Lower lobe of right lung (tissue), 2 donors: ENCODE measurements around the gene NPB. TPM values are rescaled to one million over a fixed set of nuclear protein-coding genes. Genes with fewer than 3 reads are reported as not detected.

Source experiments
- ATAC-seq, 2 donors: fragments of 200-7000 bp; cut with Tn5 transposase; one replicate each; pipeline ENCODE4 v1.9.1; 2020 to 2022; ENCODE audit warnings: mild to moderate bottlenecking in 2 of 2, moderate library complexity in 2 of 2
- DNase-seq: peaks from one replicate; pipeline ENCODE4 v3.0.0-alpha.2; 2020
- H3K27ac ChIP-seq: fragments of 200-600 bp; one replicate; pipeline ENCODE4 v1.8.0; 2022
- H3K27me3 ChIP-seq: fragments of 200-600 bp; one replicate; pipeline ENCODE4 v1.8.0; 2022; ENCODE audit warnings: low read depth
- H3K36me3 ChIP-seq: fragments of 200-600 bp; one replicate; pipeline ENCODE4 v1.8.0; 2022; ENCODE audit warnings: mild to moderate bottlenecking
- H3K4me1 ChIP-seq: fragments of 200-600 bp; one replicate; pipeline ENCODE4 v1.8.0; 2022
- H3K4me3 ChIP-seq: fragments of 200-600 bp; one replicate; pipeline ENCODE4 v1.8.0; 2022; ENCODE audit warnings: mild to moderate bottlenecking
- H3K9me3 ChIP-seq: fragments of 200-600 bp; one replicate; pipeline ENCODE4 v1.8.0; 2022
- CTCF ChIP-seq: fragments of 200-600 bp; IDR thresholded peaks from one replicate; pipeline ENCODE4 v1.8.0; 2022; ENCODE audit warnings: antibody characterized with exemption, mild to moderate bottlenecking
- intact Hi-C: fragments of 100-400 bp; cut with DNase I; formaldehyde crosslinking; loops from one replicate; pipeline ENCODE4 v1.11.0; 2022
- total RNA-seq: library from RNA; stranded (reverse); fragmentation: NEBNext Ultra II Directional; extraction: Animal tissue kit (Norgen Biotek cat#: 25700); gene quantifications from one replicate; pipeline ENCODE4 v1.2.1, GENCODE V29; 2021
- donor health status: DM: no; HTN: yes; CAD: no; lungs with severe emphysema.

NPB gene
- total RNA-seq, 1 donor from 2014 or later = 0.71 TPM

- Histone ChIP-seq H3K4me1 (no peaks in the 10 kb centered on the region), H3K4me3 (no peak overlapping the region), H3K27ac (no peak overlapping the region), H3K36me3 (no peaks in the 10 kb centered on the region), H3K27me3 (peaks cover 5% of the 10 kb centered on the region), H3K9me3 (no peaks in the 10 kb centered on the region)
- DNase-seq = no peak
- no peak for ATAC-seq
- no peak for TF ChIP-seq CTCF
- intact Hi-C loops = no loop called here
Measured at GRCh38 chr17:81934098-81934757, 32.2 kb downstream of the NPB start.

GRCh38 chr17:81934850-81935708 lies 33.0 kb downstream of the NPB start:
- Histone ChIP-seq H3K9me3 (no peaks in the 10 kb centered on the region), H3K4me3 (no peak overlapping the region), H3K4me1 (no peaks in the 10 kb centered on the region), H3K36me3 (no peaks in the 10 kb centered on the region), H3K27ac (no peak overlapping the region), H3K27me3 (peaks cover 4% of the 10 kb centered on the region)
- intact Hi-C loops = no loop called here
- ATAC-seq = no peak
- TF ChIP-seq CTCF = no peak
- DNase-seq = no peak

GRCh38 chr17:81935709-81936084 lies 33.7 kb downstream of the NPB start:
- intact Hi-C loops = no loop called here
- H3K27ac ChIP-seq = no peak overlapping the region
- ATAC-seq = no peak
- no peaks in the 10 kb centered on the region for H3K9me3 ChIP-seq
- no peaks in the 10 kb centered on the region for H3K4me1 ChIP-seq
- H3K4me3 ChIP-seq = no peak overlapping the region
- H3K36me3 ChIP-seq = no peaks in the 10 kb centered on the region
- no peak for TF ChIP-seq CTCF
- no peak for DNase-seq
- peaks cover 4% of the 10 kb centered on the region for H3K27me3 ChIP-seq

GRCh38 chr17:81939218-81939617 lies 37.2 kb downstream of the NPB start:
- Histone ChIP-seq H3K27me3 (peaks cover 24% of the 10 kb centered on the region), H3K9me3 (no peaks in the 10 kb centered on the region), H3K4me3 (no peak overlapping the region), H3K36me3 (no peaks in the 10 kb centered on the region), H3K4me1 (no peaks in the 10 kb centered on the region), H3K27ac (no peak overlapping the region)
- intact Hi-C loops = no loop called here
- no peak for TF ChIP-seq CTCF
- ATAC-seq = no peak
- DNase-seq = no peak

- intact Hi-C loops = no loop called here
- TF ChIP-seq CTCF = no peak
- ATAC-seq (no peak), DNase-seq (no peak)
- H3K27me3 ChIP-seq = peaks cover 24% of the 10 kb centered on the region
- no peaks in the 10 kb centered on the region for H3K4me1 ChIP-seq
- no peak overlapping the region for H3K4me3 ChIP-seq
- no peaks in the 10 kb centered on the region for H3K9me3 ChIP-seq
- H3K36me3 ChIP-seq = no peaks in the 10 kb centered on the region
- no peak overlapping the region for H3K27ac ChIP-seq
Measured at GRCh38 chr17:81939881-81940385, 37.9 kb downstream of the NPB start.
